Measurements from ENCODE around the gene CADM2. TPM values are rescaled to one million over a fixed set of nuclear protein-coding genes. Genes with fewer than 3 reads are reported as not detected.

The CADM2 gene
- total RNA-seq, 1 donor from 2014 or later = 3.5 TPM

DNA sequence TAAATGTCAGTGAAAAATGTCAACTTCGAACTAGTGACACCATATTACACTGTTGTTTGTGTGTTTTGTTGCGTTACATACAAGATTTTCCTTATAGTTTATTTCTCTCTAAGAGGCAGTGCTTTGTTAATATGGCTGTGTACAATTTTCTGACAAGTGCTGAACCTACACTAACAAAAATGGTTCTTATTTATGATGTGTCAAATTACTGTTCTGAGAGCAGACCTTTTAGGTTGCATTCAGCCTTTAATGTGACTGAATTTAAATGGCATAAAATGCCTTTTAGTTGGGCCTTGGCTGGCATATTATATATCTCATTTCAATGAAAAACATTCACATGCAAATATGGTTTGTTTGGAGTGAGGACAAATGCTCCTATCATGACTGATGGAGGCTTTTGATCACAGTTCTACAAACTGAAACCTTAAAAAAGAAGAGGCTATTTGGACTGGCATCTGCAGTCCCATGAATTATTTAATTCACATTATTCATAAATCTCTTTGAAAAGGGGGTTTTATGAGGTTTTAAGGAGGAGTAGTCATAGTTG is 750.6 kb downstream of the CADM2 start:
- Mint-ChIP-seq H3K27ac (ENCODE audit: unreplicated experiment) (no peak overlapping the region), H3K36me3 (ENCODE audit: low read depth) (no peaks in the 10 kb centered on the region)
- no peak for TF ChIP-seq CTCF (conservative IDR thresholded peaks at IDR 0.05)

GRCh38 chr3:85710490-85710889 is 751.7 kb downstream of the CADM2 start:
- TF ChIP-seq CTCF (conservative IDR thresholded peaks at IDR 0.05) = no peak
- H3K27me3 Mint-ChIP-seq (ENCODE audit: low read depth) = no peaks in the 10 kb centered on the region
- peaks cover 2% of the 10 kb centered on the region for H3K9me3 Mint-ChIP-seq
- H3K27ac Mint-ChIP-seq (ENCODE audit: unreplicated experiment) = no peak overlapping the region
- no peaks in the 10 kb centered on the region for H3K36me3 Mint-ChIP-seq (ENCODE audit: low read depth)
- DNase-seq (ENCODE audit: low read depth, low spot score) = no peak
- H3K4me3 Mint-ChIP-seq = no peak overlapping the region
- H3K4me1 Mint-ChIP-seq = peaks cover 5% of the 10 kb centered on the region

More for the DNA sequence above, 750.6 kb downstream of the CADM2 start:
- DNase-seq (ENCODE audit: low read depth, low spot score) = no peak
- Mint-ChIP-seq H3K27me3 (ENCODE audit: low read depth) (no peaks in the 10 kb centered on the region), H3K4me1 (peaks cover 5% of the 10 kb centered on the region), H3K4me3 (no peak overlapping the region), H3K9me3 (no peaks in the 10 kb centered on the region)

GRCh38 chr3:85721409-85722145 is 762.8 kb downstream of the CADM2 start:
- H3K36me3 Mint-ChIP-seq (ENCODE audit: low read depth) = peaks cover 3% of the 10 kb centered on the region

DNA sequence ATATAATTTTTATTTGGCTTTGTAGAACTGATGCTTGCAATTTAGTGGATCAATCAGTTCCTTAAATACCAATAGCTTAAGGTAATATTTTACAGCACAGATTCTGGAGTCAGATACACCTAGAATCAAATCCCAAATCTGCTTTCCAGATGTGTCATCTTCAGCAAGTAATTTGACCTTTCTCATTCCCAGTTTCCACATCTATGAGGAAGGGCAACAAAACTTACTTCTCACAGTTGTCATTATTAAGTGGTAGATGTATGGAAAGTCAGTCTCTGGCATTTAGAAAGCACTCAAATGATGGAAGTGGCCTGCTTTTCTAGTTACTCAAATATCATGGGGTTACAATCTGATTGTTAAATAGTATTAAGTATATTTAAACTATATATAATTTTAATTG is 767.0 kb downstream of the CADM2 start:
- Mint-ChIP-seq H3K27ac (ENCODE audit: unreplicated experiment) (no peak overlapping the region), H3K27me3 (ENCODE audit: low read depth) (no peaks in the 10 kb centered on the region), H3K4me3 (no peak overlapping the region), H3K4me1 (no peaks in the 10 kb centered on the region), H3K9me3 (peaks cover 5% of the 10 kb centered on the region), H3K36me3 (ENCODE audit: low read depth) (peaks cover 3% of the 10 kb centered on the region)
- no peak for DNase-seq (ENCODE audit: low read depth, low spot score)
- TF ChIP-seq CTCF (conservative IDR thresholded peaks at IDR 0.05) = no peak

More at GRCh38 chr3:85721409-85722145, 762.8 kb downstream of the CADM2 start:
- no peak for DNase-seq (ENCODE audit: low read depth, low spot score)
- no peaks in the 10 kb centered on the region for H3K27me3 Mint-ChIP-seq (ENCODE audit: low read depth)
- peaks cover 6% of the 10 kb centered on the region for H3K9me3 Mint-ChIP-seq
- H3K4me3 Mint-ChIP-seq = no peak overlapping the region
- TF ChIP-seq CTCF (conservative IDR thresholded peaks at IDR 0.05) = no peak
- H3K27ac Mint-ChIP-seq (ENCODE audit: unreplicated experiment) = no peak overlapping the region
- H3K4me1 Mint-ChIP-seq = no peaks in the 10 kb centered on the region

- no peaks in the 10 kb centered on the region for H3K4me1 Mint-ChIP-seq
- no peak overlapping the region for H3K4me3 Mint-ChIP-seq
- no peak for DNase-seq (ENCODE audit: low read depth, low spot score)
- no peak for TF ChIP-seq CTCF (conservative IDR thresholded peaks at IDR 0.05)
- H3K27me3 Mint-ChIP-seq (ENCODE audit: low read depth) = no peaks in the 10 kb centered on the region
- peaks cover 5% of the 10 kb centered on the region for H3K9me3 Mint-ChIP-seq
- H3K36me3 Mint-ChIP-seq (ENCODE audit: low read depth) = peaks cover 3% of the 10 kb centered on the region
- no peak overlapping the region for H3K27ac Mint-ChIP-seq (ENCODE audit: unreplicated experiment)
Observed at GRCh38 chr3:85726241-85726640, 767.5 kb downstream of the CADM2 start.
